HG03521 (cell line): ENCODE results near the gene MYPN.
"Not testable (repeated sequence)": the region's sequence is repeated elsewhere in the genome, so short reads cannot be mapped to it uniquely, and the experiment has no call there.

Experiments used
- ATAC-seq: cut with Tn5 transposase; IDR thresholded peaks from one replicate; pipeline ENCODE4 v1.9.1; 2021; ENCODE audit warnings: mild to moderate bottlenecking, moderate library complexity; ENCODE audit not compliant: unreplicated experiment

The MYPN gene

DNA sequence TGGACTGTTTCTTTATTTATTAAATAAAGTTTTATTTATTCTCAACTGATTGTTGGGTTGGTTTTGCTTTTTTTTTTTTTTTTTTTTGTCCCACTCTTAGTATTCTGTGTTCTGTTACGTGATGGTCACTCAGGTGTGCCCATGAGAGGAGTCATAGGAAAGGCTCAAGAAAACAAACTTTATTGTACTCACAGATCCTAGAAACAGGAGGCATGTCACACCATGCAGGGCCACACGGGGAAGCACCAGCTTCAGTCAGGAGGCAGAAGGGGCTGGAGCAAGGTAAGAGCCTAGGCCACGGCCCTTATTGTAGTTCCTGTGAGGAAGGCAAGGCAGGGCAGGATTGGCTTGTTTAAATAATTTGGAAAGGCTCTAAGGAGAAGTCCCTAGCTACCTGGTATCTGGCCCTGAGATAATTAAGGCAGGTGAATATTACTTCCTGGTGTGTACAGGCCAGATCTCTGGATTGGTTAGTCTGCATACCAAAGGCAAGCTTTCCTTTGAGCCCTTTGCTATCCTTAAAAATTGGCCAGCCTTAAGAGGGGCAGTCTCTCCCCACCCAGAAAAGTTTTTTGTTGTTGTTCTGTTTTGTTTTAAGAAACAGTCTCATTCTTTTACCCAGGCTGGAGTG lies 114.4 kb downstream of the MYPN start:
- no peak for ATAC-seq

DNA sequence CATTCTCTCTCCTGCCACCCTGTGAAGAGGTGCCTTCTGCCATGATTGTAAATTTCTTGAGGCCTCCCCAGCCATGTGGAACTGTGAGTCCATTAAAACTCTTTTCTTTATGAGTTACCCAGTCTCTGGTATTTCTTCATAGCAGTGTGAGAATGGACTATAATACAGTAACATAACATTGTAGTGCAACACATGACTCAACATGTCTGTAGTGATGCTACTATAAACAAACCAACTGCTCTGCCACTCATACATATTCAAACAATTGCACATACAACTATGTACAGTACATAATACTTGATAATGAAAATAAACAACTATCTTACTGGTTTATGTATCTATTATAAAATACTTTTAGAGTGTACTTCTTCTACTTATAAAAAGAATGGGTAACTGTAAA lies 115.5 kb downstream of the MYPN start:
- no peak for ATAC-seq

DNA sequence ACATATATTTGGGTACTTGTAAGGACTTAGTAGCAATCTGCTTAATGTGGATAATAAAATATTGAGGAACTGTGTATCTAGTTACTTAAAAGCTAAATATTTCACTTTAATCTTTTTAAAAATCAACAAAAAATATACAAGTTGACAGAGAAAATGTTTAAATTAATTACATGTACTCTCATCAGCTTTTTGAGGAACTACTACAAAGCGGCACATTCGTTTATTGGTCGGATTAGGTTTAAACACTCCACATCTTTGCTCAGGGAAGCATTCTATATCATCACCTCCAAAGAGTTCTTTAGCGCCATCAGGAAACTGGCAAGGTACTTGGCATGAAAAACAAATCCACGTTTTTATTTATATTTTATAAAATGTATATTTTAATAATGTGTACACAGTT lies 121.0 kb downstream of the MYPN start:
- no peak for ATAC-seq

DNA sequence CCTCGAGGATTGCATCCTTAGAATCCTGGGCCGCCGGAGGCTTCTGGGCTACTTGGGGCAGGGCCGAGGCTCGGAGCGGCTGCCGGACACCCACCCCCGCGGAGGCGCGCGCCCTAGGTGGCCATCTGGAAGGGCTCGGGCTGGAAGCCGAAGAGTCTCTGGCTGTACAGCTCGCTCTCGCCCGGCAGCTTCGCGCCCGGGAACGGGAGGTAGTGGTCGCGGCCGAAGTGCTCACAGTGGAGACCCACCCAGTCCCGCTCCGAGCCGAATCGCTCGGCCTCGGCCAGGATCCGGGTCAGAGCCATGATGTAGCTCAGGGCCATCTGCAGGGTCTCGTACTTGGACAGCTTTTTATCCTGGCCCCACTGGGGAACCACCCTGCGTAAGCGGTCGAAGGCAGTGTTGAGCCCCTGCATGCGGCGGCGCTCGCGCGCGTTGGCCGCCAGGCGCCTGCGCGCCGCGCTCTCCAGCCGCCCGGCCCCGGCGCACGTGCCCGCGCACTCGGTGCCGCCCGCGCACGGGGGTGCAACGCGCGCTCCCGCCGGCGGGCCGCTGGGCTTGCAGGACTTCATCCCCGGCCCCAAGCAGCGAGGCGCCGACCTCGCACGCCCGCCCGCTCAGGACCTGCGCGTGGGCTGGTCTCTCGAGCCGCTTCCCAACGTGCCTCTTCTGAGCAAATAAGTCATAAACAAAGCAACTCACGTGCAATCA lies 122.0 kb downstream of the MYPN start:
- peak; percentile 91 for ATAC-seq

DNA sequence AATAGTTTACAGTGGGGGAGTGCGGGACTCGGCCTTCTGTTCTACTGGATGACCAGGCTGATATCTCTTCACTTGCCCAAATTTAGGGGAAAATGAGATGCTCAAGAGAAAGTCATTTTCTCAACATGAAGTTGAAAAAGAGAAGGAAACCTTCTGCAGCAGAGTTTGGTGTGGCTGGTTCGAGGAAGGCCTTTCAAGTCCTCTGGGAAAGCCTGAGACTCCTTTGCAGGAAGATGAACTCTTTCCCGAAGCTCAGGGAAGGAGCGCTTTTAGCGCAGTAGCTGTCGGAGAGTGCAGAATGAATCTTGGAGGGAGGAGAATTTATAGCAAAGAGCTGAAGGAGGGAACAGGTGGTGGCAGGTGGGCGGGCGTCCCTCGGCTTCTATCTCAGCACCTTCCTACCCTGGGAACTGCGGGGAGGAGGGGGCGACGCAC lies 122.5 kb downstream of the MYPN start, which contains the start of gene ATOH7:
Gene ATOH7 (minus strand): TSS at position 297 of the 435 bp plus-strand sequence. CDS start 436 bp downstream, outside the sequence.
- ATAC-seq: no peak

DNA sequence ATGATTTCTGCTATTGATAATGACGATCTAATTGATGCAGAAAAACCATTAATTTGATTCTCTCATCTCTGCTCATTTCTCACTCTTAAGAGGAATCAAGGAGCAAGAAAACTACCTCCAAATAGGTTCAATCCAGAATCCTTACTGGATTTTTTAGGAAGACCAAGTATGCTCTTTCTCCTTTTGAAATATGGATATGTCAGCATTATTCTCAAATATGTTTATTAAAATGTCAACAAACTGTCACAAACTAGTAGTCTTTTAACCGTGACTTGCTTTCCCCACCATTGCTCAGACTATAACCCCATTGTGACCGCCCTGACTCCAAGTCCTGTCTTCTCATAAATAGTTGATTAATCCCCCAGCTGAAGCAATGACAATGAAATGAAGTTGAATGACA lies 123.8 kb downstream of the MYPN start:
- ATAC-seq: no peak

DNA sequence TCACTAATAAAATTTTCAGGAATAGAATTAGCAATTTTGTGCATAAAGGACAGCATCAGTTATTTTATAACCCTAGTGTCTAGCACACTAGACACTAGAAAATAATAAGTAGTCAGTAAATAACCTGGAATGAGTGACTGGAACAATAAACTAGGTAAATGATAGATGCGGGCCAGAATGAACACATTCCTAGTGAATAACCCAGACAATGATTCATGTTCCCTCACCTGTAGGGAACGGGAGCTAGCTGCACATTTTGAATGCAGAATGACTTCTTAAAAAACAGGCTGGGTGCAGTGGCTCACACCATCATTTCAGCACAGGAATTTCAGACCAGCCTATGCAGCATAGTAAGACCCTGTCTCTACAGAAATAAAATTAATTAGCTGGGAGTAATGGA lies 125.8 kb downstream of the MYPN start:
- no peak for ATAC-seq

DNA sequence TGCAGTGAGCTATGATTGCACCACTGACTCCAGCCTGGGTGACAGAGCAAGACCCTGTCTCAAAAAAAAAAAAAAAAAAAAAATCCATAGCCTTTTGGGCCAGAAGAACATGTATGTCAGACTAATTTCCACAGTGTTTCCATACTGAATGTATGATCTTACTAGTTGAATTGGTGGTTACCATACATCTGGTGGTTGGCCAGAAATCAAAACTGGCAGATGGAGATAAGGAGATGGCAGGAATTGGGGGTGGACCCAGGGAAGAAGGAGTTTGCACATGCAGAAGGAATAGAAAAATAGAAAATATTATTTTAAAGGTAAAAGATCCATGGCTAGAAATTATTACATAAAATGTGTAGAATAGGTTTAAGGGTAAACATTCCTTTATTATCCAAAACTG lies 126.3 kb downstream of the MYPN start:
- ATAC-seq: no peak

DNA sequence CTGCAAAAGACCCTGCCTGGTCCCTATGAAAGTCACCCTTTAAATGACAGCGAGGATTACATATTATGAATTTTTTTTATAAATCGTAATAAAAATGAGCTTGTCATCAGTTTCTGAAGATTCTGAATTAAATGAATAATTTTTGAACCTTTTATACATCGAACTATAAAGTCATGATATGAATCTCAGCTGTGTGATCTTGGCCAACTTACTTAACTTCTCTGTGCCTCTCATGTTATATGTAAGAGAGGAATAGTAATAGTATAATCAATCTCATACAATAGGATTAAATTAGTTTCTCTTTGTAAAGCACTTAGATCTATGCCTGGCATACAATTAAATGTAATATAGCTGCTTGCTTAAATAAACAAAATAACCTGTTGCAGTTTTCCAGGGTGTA lies 127.9 kb downstream of the MYPN start:
- ATAC-seq: no peak

DNA sequence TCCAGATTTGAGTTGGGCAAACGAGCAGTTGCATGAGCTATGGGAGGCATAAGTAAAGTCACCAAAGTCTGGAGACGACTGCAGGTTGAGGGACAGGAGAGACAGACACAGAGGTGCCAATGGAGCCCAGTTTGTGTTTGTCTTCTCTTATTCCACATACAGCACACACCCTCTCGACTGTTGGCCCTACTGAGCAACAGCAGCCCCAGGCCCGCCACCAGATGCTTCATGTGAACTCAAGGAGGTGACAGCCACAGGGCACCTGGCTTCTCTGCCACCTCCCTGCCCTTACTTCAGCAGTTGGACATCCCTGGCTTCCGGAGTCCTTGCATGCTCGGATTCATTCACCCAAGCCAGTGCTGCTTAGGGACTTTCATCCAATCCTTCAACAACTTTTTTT lies 129.1 kb downstream of the MYPN start:
- ATAC-seq: no peak

DNA sequence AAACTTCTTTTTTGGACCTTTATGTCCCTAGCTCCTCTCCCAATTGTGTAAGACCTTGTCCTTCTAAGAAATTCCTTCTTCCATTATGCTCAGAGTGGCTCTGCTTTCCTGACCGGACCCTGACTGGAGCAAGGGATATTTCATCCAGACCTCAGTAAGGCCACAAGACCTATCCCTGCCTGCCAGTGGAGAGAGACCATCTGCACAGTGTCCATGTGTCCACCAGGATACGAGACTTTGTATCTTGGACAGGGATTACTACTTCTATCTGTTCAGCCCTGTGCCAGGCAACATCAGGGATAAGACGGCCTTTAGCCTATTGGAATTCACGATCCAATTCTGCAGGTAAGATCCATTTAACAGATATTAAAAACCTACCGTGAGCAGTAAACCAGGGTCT lies 129.8 kb downstream of the MYPN start:
- no peak for ATAC-seq

DNA sequence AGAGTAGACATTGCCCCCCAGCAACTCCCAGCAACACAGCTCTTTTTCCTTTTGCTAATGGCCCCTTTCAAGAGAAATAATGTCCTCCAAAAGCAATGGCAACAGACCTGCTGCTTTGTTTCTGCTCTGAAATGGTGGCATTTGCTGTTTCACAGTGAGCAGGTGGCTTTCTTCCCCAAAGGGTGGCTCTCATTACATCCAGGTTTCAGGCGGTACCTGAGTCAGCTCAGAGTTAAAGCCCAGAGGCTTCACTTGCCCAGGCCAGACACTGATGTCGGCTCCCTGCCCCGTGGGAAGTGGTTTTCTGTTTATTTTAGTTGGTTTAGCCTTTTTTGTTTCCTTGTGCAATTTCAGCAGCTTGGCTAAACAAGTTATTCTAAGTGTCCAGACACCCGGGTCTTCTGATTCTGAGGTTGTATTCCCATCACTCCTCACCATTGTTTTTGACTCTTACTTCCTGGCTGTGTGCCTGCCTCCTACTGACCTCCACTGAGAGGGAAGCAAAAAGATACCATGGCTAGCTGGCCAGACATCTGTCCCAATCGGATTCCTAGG lies 130.4 kb downstream of the MYPN start:
- ATAC-seq: no peak

DNA sequence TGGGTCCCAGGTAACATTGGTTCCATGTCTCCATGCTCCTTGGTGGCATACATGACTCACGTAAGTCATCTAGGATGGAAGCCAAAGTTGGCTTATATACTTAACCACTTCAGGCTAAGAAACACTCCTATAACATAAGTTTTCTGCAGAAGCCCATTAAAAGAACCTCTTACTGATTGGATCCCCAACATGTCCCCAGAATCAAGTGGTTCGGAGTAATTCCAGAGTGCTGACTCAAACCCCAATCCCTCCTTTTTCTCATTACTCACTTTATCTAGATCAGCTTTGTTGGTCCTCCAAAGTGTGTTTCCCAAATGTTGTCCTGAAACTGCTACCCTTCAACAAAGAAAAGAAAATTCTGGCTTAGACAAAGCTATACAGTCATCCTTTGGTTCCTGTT lies 132.8 kb downstream of the MYPN start:
- ATAC-seq: no peak

DNA sequence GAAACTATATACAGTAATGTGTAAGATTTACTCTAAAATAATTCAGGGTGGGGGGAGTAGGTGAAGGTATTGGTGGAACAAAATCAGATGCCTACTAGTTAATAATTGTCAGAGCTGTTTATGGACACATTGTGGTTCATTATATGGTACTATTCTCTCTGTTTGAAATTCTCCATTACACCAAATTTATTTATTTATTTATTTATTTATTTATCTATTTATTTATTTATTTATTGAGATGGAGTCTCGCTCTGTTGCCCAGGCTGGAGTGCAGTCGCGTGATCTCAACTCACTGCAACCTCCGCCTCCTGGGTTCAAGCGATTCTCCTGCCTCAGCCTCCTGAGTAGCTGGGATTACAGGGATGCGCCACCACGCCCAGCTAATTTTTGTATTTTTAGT lies 137.1 kb downstream of the MYPN start:
- not testable (repeated sequence) for ATAC-seq

DNA sequence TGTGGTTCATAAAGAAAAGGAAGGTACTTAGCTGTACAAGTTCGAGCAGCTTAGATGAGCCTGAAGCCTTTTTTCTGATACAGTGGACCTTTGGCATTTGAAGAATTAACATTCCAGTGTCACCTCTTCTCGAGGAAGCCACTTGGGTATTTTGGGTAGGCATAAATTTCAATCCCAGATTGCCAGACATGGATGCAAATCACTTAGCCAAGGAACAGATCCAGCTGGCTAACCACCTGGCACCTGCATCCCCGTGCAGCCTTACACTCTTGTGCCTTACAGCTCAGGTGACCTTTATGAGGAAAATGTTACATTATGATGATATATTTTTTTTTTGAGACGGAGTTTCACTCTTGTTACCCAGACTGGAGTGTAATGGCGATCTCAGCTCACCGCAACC lies 138.6 kb downstream of the MYPN start:
- no peak for ATAC-seq

DNA sequence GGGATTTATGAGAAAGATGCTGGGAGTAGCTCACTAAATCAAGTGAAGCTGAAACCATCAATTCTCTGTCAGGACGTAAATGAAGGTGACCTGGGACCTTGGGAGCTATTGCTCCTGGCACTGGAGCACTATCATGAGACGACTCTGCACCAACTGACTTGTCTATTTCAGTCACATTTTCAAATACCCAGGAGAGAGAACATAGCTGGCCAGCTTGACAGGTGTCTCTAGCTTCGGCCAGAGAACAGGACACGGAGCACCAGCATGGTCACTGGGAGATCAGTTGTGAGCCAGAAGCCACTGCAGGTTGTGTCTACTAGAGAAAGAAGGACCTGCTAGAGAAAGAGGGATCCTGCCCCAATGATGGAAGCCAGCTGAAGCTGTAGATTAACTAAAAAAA lies 140.0 kb downstream of the MYPN start:
- no peak for ATAC-seq

DNA sequence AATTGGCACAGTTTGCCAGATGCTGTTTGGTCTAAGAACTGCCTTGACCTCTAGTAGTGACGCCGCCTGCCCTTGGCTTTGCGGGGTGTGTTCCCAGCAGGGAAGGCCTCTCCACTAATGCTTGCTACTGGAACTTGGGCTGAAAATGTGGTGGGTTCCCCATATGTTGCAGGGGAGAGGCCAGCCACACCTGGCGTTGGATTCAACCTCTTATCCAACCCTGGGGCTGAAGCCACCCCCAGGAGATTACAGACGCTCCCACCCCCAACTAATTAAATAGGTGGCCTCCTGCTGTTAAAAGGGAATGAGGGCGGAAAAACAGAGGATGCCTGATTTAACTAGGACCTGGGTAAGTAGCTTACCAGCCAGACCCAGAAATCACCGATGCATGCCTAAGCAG lies 141.9 kb downstream of the MYPN start:
- ATAC-seq: no peak

DNA sequence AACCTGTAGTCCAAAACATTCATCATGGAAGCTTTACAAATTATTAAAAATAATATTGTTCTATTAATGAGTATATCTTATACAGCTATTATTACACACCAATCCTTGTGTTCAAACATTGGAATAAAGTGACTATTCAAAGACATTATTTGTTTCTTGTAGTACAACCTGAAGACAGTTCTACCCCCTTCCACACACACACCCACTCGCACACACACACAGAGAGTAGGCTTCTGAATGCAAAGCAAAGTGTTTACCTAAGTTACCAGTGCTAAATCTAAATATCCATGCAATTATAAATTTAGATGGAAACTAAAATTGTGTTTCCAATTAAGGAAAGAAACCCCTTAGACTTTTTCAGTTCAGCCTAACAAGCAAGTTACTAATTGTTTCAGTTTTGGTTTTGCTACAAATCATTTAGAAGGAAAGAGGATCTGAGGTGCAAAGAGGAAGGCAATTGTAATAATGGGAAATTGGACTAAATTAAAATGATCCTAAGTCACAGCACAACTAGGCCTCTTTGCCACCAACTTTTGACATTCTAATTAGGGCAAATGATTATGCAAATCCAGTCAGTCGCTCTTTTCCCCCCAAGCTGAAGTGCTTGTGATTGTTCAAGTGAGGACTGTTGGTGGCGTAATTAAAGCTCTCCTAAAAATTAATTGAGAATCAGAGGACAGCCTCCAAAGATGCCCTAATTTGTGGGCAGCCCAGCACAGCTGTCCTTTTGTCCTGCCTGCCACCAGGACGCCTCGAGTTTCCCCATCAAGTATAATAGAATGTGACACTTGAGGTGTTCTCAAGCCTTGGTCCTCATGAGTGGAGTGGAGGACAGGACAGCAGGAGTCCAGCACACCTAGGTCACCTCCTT lies 142.6 kb downstream of the MYPN start:
- ATAC-seq: no peak

DNA sequence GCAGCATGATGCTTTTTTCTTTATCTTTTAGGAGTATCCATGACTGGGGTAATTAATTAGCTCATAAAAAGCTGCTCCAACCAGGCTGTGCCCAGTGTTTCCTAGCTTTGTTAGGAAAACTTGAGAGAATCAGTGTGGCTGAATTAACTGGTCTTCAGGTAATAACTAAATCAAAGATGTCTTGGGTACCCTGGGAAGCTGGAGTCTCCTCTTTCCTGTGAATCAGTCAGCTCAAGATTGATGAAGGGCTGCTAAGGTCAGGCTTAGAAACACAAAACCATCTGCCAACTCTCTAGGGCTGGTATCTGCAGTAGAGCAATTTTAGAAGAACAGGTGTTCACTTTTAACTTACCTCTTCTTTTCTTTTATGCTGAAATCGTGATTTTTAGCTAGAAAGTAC lies 144.1 kb downstream of the MYPN start:
- ATAC-seq: no peak

DNA sequence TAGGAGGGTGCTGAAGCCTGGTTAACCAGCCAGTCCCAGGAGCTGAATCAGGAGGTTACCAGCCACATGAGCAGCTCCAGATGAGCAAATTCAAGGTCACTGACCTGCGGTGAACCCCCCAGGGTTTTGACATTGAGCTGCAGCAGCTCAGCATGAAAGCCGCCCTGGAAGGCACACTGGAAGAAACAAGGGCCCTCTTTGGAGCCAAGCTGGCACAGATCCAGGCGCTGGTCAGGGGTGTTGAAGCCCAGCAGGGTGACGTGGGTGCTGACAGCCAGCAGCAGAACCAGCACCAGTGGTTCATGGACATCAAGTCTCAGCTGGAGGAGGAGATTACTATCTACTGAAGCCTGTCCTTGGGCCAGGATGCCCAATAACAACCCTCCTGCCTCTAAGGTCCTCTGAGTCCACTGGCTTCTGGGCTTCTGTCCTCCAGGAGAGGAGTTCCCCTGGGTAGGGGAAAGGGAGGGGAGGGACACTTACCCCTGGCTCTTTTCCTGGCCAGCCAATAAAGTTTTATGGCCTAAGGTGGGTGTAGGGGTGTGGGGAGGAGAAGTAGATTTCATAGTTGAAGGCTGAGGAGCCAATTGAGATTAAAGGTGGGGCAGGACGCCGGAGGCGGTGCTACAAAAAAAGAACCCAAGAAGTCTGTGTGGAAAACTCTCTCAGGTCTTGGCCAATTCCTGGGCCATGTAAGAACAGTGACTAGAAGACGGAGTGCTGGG lies 152.0 kb downstream of the MYPN start:
- ATAC-seq: no peak
